ENCODE results near the gene NALCN.

DNA sequence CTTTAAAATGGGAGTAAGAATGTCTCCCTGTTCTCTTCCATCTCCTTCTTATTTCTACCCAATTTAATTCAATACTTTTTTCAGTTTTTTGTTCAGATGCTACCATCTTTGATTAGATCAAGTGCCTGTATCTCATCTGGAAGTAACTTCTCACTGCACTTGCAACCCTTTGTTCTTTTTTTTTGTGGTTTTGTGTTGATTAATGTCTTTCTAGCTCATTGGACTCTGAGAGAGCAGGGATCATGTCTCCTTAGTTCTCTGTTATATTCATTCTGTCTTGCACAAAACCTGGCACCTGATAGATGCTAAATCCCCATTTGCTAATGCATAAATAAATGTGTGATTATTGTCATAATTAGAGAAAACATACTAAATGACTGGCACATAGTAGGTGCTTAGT, 35.3 kb upstream of the NALCN start:
- TF ChIP-seq, protein P1, sequence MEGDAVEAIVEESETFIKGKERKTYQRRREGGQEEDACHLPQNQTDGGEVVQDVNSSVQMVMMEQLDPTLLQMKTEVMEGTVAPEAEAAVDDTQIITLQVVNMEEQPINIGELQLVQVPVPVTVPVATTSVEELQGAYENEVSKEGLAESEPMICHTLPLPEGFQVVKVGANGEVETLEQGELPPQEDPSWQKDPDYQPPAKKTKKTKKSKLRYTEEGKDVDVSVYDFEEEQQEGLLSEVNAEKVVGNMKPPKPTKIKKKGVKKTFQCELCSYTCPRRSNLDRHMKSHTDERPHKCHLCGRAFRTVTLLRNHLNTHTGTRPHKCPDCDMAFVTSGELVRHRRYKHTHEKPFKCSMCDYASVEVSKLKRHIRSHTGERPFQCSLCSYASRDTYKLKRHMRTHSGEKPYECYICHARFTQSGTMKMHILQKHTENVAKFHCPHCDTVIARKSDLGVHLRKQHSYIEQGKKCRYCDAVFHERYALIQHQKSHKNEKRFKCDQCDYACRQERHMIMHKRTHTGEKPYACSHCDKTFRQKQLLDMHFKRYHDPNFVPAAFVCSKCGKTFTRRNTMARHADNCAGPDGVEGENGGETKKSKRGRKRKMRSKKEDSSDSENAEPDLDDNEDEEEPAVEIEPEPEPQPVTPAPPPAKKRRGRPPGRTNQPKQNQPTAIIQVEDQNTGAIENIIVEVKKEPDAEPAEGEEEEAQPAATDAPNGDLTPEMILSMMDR (IDR thresholded peaks at IDR 0.05 in 4 of 5, conservative IDR thresholded peaks at IDR 0.05 in 1 of 5) = no peak
- TF ChIP-seq POLR2A (IDR thresholded peaks at IDR 0.05) = no peak

Data from gastrocnemius medialis (tissue), 4 donors.